CD4-positive, alpha-beta T cell treated with Interleukin-15 for 4 hours (primary cell): ENCODE data around the gene FOXG1.

Experiments
- DNase-seq: peaks from one replicate; pipeline ENCODE4 v3.0.0-alpha.2; 2020; ENCODE audit warnings: low spot score

Gene FOXG1

DNA sequence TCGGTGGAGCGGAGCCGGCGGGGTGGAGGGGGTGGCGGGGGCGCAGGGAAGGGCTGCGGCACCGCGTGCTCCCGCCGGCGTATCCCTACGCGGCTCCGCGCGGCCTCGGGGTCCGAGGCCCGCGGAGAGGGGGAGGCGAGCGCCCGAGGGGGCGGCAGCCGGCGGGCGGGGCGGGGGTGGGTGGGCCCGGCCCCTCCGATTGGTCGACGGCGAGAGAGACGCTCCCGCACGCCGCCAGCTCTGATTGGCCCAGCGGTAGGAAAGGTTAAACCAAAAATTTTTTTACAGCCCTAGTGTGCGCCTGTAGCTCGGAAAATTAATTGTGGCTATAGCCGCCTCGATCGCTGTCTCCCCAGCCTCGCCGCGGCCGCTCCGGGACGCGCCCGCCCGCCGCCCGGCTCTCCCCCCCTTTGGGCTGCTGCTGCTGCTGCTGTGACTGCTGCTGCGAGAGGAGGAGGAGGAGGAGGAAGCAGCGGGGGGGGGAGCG lies at the start of gene FOXG1:
TSS of gene FOXG1 (plus strand) at position 319 of the 487 bp plus-strand sequence. CDS start 493 bp downstream, outside the sequence.
- no peak for DNase-seq

DNA sequence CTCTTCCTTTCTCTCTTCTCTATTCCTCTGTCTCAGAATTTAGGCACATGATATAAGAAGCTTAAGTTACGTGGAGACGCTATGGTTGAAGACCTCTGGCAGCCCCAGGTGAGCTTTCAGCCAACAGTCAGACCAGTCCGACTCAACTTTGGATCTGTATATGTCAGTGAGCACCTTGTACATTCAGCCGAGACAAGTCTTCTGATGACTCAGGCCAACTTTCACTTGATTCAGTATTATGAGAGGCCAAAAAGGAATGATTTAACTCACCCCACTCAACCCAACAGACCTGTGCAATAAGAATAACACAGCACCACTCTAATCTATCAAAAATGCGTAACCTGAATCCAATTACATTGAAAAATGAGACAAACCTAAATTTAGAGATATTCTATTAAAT lies 47.5 kb upstream of the FOXG1 start:
- no peak for DNase-seq

DNA sequence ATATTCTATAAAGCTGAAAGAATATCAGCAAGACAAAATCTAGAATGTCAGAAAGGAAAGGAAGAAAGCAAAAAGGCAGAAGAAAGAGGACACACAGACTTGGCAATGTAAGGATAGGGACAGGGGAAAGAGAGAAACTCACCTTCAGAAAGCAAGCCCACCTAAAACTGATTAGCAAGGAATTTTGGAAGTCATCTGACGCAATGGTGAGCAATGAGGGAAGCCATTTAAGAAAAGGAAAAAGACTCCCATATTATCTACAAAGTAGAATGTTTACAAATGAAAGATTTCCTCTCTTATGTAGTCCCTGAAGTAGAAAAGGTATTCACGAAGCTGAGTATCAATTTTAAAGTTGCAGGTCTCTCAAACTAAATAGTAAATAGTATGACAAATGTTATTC lies 35.2 kb upstream of the FOXG1 start:
- DNase-seq = no peak

DNA sequence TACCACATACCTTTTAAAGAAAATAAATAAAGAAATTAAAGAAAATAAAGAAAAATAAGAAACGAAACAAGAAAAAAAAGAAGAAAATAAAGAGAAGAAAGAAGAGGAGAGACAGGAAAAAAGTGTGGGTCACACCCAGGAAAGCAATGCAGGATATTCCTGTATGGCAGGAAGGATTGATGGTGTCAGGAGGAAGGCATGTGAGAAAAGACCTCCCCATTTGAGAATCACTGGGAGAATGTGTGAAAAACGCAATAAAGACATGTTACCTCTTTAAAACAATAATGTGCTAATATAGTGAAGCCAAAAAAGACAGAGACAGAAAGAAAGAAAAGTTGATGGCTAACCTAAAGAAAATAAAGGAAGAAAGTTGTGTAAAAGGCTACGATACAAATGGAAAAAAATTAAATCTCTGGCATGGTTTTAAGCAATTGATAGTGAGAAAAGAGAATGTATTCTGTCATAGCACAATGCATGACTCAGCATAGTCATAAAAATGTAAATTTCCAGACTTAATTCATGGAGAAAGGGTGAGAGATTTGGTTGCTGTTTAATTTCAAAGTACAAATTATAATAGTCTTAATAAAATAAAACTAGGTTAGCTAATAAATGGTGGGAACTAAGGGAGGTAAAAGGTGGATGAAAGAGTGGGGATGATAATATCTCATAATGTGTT lies 24.3 kb upstream of the FOXG1 start:
- DNase-seq = no peak

DNA sequence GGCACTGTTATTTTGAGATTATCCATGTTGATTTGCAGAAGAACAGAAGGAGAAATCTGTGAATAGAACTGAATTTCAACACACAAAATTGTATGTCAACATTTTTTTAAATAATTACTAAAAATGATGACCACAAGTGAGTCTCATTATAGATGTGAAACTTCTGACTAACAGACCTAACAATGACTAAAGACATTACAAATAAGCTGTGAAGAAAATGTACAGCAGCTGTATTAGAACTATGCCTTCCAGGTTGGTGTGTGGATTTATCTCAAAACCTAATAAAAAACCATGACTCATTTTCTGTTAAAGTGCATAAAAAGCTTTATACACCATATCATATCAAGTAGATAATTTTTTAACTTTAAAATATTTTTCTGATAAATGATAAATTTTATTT lies 22.5 kb upstream of the FOXG1 start:
- DNase-seq = no peak

DNA sequence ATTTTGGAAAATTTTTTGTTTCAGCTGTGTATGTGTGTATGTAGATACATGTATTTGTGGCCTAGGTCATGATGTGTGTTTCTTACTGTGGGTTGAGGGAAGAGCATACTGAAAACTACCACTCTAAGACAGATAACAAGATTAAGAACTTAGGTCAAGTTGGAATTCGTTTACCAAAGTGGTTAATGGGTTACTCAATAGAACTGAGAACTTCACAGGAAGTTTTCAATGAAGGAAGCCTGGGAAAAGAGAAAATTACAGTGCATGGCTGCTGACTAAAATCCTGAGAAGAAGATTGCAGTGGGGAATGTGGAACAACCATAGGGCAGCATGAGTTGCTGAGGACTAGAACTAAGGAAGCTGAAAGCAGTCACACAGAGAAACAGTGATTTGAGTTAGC lies 21.4 kb upstream of the FOXG1 start:
- no peak for DNase-seq

DNA sequence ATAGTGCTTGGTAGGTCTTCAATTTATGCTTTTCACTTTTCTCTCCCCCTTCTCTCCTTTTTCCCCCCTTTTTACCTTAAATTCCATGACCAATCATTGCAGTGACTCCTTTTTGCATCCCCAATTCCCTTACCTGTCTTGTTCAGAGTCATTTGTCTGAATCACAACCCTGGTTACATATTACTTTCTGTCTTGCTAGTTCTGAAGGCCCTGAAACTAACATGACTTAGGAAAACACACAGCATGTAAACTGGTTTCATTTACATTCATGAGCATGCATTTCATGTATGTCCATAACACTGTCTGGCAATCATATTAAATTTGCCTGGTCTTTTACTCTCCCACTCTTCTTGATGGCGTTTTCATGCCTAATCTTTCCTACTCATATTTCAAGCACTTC lies 20.3 kb upstream of the FOXG1 start:
- DNase-seq = no peak

DNA sequence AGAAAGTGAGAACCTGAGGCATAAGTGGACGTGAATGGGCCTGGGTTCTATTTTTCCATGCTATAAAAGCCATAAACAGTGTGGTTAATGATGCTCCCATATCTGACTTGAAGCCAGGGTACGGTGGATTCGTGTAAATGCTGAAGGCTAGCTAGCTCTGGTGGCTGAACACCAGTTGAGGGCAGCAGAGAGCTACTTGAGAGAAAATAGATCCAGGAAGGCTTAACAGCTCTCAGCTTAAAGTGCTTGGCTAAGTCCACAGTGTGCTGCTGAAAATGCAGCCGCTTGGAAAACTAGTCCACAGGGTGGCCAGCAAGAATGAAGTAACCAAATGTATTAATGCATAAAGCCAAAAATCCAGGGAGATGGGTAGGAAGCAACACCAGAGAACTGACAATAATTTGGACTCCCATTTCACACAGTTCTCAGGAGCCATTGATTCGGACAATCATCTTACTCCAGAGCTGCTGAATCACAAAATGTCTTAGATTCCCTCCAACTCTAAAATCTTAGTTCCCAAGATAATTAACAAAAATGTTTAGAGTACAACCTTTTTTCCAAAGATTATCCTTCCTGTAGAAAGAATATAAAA lies 15.0 kb upstream of the FOXG1 start:
- no peak for DNase-seq

DNA sequence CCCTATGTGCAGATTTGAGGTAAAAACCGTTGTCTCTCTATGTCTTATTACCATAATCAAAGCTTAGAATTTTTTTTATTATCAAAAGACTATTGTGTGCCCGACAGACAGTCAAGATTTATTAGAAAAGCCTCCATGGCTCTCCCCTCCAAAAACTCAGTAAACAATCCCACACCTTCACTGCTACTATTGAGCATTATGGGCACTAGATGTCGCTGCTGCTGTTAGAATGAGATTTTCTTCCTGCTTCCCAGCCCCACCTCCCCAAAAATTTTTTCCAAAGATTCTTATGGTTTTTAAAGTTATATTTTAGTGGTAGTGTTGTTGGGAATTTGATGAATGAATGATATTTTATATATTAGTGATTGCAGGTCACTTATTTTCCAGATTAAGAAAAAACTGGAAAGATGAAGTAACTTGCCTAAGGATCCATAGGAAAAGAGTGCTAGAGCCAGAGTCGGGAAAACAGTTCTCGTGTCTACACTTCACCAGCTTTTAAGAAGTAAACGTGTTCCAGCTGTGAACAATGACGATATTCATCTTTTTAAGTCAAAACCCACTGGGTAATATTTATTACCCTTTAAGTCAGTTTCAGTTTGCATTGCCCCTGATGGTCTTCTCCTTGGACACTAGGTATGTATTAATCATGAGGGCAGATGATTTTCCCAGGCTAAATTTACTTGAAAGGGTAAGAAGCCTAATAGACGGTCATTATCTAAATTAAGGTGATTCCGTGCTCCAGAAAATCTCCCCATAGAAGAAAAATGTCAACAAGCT lies 12.2 kb upstream of the FOXG1 start:
- DNase-seq = no peak

DNA sequence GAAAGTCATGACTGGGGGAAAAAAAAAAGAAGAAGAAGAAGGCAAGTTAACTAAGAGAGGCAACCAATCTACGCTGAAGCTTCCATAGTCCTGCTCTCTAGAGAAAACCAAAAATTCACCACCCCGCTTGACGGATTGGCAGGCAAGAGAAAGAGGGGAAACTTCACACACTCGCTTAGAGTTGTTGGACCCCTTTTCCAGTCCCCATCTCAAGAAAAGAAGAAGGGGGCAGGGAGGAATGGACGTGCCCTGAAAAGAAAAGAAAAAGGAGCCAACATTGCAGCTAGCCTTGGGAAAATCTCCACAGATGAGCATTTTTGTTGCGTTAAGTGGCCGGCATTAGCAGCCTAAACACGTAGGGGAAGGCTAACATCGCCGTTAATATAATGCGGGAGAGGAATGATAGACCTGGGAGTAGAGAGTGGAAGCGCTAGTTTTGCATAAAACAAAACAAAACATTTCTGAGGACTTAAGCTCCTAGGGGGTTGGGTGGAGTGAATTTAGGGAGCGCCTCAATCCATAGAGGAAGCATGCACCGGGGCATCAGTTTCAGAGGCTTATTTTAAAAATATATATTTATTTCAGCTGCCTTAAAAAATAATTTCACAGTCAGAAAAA lies 11.3 kb upstream of the FOXG1 start:
- no peak for DNase-seq

DNA sequence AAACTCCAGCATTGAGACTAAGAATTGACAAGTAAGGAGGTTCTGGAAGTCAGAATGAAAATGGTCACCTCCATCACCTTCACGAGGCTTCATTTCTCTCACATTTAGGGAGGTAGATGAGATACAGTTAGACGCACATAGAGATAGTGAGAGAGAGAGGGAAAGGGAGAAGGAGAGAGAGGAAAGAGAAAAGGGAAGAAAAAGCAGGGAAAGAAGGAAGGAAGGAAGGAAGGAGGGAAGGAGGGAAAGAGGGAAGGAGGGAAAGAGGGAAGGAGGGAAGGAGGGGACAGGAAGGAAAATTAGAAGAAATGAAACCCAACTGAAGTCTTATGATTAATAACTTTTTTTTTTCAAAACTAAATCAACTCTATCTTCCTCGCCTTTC lies 10.7 kb upstream of the FOXG1 start:
- DNase-seq = no peak

DNA sequence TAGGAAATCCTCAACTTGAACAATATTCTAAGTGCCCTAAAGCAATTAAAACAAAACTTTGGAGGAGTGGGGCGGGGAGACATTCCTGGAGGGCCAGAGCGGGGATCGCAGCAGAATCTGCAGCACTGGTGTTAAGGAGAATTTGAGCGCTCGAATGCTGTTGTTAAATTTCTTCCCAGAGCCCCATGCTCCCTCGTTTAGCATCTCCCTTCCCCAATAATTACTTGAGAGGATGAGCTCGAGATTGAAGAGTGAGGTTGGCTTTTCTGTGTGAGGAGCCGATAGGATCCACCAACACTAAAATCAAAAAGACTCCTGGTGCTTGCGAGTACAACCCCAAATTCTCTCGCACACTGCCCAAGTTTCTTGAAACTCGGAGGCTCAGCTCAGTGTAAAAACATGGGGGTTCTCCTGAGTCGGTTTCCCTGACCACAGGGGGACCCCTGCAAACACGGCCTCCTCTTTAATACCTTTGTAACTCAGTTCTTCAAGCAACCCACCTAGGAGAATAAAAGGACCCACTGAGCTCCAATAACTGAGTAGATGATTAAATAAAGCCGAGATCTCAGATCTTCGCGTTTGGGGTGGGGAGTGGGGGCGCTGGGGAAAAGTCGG lies 10.2 kb upstream of the FOXG1 start:
- no peak for DNase-seq

DNA sequence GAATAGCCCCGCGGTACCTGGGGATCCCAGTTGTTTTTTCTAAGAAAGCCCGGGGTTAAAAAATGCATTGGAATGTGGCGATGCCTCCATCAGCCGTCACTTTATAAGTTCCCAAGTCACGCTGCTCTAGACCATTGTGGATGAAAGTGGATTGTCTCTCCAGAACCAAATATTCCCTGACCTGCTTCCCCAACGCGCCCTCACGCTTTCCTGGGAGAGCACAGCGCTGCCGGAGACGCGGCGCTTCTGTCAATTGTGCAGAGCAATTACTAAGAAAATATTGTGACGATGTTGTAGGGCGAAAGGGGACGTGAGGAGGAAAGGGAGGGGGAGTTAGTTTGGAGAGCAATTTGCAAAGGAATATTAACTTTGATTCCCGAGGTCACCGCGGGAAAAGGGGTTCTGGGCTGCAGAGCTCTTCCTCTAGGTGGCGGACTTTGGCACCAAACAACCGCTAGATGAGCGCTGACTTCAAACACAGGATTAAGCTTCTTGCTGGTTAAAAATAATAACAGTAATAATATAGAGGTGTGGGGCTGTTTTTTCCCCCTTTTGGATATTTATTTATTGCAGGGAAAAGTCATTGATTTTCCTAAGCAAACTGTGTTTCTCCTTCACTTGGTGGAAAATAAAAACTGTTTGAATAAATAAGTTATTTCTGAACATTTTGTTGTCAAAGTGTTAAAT lies 9.6 kb upstream of the FOXG1 start:
- no peak for DNase-seq

DNA sequence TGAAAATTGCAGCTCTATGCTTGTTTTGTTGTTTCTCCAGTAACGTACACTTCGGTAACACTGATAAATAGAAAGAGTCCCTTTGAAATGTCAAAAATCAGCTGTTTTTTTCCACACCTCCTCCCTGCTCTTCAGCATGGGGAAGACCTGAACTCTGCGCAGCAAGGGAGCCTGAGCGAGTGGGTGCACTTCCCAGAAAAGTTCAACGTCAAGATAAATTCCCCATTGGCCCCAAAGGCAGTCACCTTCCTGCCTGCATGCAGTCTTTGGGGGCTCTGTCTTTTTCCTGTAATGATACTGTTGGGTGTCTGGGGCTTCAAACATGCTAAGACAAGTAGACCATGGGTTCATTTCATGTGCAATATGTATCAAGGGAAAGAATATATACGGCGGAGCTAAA lies 8.8 kb upstream of the FOXG1 start:
- DNase-seq = no peak

DNA sequence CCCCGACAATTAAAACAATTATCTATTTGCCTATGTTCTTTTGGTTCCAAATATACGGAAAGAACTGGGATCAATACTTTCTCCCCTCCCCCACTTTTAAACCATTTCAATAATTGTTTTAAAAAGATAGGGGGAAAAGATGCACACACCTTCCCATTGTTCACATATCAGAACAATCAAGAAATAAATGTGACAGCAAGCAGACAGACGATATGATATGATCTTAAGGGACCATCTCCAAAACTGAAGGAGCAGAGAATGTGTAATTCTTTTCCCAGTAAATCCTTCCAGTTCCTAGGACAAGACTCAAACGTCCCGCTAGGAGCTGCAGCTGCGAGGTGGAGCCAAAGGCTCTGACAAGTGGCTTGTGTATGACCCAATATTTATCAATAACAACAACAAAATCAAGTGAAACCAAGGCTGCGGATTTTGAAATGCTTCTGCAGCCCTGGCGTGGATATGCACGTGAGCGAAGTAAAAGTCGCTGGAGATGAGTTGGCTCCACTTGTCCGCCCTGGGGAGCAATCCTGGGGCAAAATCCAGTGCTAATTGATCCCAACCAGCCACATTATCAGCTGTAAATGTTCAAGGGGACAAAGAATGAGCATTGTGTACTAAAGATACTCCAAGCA lies 8.2 kb upstream of the FOXG1 start:
- no peak for DNase-seq

DNA sequence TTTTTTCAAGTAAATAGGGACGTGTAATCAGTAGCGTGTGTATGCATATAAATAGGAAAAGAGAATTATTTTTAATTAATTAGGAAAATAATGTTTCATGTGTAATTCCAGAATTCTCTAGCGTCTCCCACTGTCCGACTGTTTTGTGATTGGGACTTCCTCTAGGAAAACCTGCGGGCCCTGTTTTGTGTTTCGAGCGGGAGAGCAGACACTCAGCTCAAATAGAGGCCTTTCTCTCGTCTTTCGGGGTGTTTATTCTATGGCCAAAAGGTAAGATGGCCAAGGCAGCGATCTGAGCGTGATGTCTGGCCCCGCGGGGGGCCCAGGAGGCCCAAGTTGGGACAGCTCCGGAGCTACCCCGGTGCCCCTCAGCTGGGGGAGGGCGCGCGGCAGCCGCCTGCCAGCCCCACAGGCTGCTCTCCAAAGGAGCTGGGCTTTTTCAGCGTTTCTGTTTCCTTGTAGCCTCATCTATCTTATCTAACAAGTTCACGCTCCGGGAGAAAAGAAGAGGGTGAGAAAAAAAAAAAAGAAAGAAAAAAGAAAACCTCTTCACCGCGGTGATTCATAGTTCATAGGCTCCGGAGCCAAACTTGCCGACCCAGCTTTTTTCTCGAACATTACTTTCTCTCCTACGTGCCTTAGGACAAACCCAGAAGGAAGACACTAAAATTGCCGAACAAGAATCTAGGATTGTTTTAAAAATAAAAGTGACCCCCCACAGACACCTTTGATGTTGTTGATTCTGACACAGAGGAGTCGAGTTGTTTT lies 7.5 kb upstream of the FOXG1 start:
- DNase-seq = no peak

DNA sequence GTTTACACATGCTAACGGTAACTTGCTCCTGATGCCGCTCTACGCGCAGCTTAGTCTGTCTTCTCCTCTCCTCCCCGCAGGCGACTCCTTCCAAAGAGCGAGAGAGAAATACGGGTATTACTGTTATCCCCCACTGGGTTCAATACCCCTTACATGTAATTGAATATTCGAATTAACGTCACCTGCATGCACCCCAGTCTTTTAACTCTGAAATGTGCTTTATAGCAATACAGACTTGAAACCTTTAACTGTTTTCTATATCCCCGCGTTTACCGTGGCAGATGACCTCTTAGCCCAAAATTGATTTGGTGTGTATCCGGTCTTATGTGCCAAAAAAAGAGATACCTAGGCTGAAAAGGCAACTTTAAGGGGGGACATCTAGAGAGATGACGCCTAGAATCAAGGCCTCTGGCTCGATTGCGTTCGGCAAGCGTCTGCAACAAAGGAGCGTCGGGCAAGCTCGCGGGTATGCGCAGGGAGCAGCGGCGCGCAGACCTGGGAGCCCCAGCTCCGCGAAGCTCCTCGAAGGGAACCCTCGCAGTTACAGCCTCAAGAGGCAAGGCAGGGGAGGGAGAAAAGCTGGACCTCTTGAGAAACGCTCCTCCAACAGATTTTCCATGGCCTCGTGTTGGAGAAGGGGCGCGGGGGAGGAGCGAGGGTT lies 6.8 kb upstream of the FOXG1 start:
- no peak for DNase-seq

DNA sequence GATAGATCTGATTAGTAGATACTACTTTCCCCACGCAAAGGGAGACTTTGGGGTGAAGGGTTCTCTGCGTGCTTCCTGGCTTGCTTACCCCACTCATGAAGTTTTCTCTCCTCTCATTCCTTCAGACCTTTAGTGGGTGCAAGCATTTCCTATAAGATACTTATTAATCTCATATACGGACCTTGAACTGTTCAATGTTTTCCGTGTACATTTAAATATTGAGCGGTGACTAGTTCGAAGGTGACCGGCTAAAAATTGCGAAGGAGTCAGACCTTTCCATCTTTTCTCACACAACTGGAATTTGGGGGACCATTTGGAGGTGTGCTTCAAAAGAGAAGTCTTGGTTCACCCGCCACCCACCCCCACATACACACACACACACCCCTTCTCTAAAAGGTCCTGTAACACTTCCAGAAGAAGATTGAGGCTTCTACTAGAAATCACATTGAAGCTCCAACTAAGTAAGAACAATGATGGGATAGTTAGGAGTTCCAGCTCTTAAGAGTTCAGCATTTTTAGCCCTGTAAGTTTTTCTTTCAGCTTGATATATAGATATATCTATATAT lies 6.1 kb upstream of the FOXG1 start:
- DNase-seq = no peak

DNA sequence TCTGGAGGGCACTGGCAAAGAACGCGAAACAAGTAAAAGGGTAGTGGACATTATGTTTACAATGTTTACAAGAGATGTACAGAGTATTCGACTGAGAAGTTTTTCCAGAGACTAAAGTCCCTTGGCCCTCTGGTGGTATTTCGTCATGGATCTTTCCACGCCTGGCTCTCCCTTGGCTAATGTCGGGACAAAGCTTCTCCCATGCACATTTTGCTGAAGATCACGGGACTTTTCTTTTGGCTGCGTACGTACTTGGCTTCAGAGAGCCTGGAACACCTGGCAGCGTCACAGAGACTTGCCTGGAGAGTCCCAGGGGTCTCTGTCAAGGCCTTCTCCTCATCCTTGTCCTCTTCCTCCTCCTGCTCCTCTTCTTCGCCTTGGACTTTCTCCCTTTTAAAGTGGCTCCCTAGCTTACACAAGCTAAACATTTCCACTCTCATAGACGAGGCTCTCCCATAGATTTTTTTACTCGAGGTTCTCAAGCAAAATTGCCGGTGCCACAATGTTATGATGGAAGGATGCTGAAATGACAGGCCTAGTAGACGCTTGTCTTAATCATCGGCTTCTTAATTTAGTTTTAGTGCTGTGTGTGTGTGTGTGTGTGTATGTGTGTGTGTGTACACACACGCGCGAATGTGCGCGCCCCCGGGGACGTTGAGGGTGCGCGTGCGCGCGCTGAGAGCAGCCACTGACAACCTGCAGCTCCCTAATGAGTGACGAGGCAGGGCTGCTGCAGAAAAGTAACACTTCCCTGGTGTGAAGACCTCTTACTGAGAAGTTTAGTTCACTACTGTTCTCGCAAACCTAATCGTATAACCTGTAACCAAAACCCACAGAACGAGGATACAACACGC lies 4.9 kb upstream of the FOXG1 start:
- DNase-seq = no peak
